Retinal pigment epithelial cell (primary cell): ENCODE measurements around the gene FASTK.

Experiments
- DNase-seq: peaks from one replicate; pipeline ENCODE4 v3.0.0-alpha.2; 2010; ENCODE audit warnings: low read depth
- H3K4me3 ChIP-seq: 2 replicates; pipeline ENCODE4 v1.5.1; 2011; ENCODE audit warnings: mild to moderate bottlenecking, low read length, control low read depth, moderate library complexity
- CTCF ChIP-seq: conservative IDR thresholded peaks from 2 replicates; pipeline ENCODE4 v1.5.1; 2011; ENCODE audit warnings: low read depth, low read length, control low read depth, inconsistent platforms

The FASTK gene

GRCh38 chr7:151088856-151089699, 8.5 kb upstream of the FASTK start:
- TF ChIP-seq CTCF, result no peak
- H3K4me3 ChIP-seq, result peak overlapping the region; percentile 79
- DNase-seq, result peak; percentile 83

GRCh38 chr7:151088019-151088855, 7.6 kb upstream of the FASTK start:
- DNase-seq, result no peak
- TF ChIP-seq CTCF, result no peak
- peak overlapping the region; percentile 79 for H3K4me3 ChIP-seq

- H3K4me3 ChIP-seq, result peak overlapping the region; percentile 79
- DNase-seq, result no peak
- no peak for TF ChIP-seq CTCF
These were observed 6.8 kb upstream of the FASTK start for GRCh38 chr7:151087245-151088018.

- DNase-seq, result no peak
- H3K4me3 ChIP-seq, result peak overlapping the region; percentile 79
- no peak for TF ChIP-seq CTCF
These were observed 6.2 kb upstream of the FASTK start for GRCh38 chr7:151086802-151087244.

- TF ChIP-seq CTCF, result no peak
- H3K4me3 ChIP-seq, result peak within 1 kb of the TSS; percentile 79
- no peak for DNase-seq
These were observed 5.3 kb upstream of the FASTK start, which contains the start of gene AGAP3 for GRCh38 chr7:151085691-151086620. Gene AGAP3, plus strand, starts transcription at chr7:151086475. Its CDS starts 267 bp downstream, at chr7:151086742.

GRCh38 chr7:151085329-151085690, 4.7 kb upstream of the FASTK start:
- no peak for DNase-seq
- no peak for TF ChIP-seq CTCF
- peak overlapping the region; percentile 47 for H3K4me3 ChIP-seq
